GM18870 (cell line): ENCODE measurements around the gene LSM6.

Source experiments
- ATAC-seq: cut with Tn5 transposase; IDR thresholded peaks from one replicate; pipeline ENCODE4 v1.9.1; 2021; ENCODE audit warnings: moderate library complexity; ENCODE audit not compliant: unreplicated experiment

Gene LSM6

GRCh38 chr4:146183209-146183608 lies 7.7 kb downstream of the LSM6 start:
- no peak for ATAC-seq

DNA sequence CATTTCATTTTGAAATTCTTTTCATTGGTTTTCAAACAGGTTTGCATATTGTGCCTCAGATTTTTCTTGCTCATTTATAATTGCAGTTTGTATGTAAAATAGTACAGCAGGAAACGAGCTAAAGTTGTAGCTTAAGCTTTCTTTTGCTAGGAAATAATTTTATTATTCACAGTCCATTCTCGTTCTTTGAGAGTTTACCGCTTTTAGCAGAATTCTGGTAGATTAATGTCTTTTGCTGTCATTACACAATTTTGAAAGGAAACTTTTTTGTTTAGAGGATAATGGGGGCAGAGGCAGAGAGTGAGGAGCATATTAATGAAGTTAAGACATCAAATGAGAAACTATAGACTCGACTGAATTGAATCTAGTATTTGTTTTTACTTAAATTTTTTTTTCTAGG lies 10.5 kb downstream of the LSM6 start:
- no peak for ATAC-seq

GRCh38 chr4:146186596-146186995 lies 11.1 kb downstream of the LSM6 start:
- ATAC-seq: no peak

DNA sequence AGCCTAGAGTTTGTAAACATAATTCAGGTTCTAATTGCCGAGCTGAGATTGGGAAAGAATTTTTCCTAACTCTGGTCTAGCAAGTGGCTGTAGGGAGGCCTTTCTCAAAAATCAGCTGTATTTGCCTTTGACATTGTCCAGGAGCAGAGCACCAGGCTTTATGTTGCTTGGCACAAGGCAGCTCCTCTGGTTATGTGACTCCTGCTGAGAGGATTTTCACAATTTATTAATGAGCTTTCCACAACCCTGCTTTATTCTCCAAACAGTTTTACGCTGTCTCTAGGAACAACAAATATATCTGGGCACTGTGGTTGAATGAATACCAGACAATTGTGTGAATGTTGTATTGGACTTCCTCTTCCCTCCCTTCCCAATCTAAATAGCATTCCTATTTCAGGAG lies 14.9 kb downstream of the LSM6 start:
- ATAC-seq: no peak

DNA sequence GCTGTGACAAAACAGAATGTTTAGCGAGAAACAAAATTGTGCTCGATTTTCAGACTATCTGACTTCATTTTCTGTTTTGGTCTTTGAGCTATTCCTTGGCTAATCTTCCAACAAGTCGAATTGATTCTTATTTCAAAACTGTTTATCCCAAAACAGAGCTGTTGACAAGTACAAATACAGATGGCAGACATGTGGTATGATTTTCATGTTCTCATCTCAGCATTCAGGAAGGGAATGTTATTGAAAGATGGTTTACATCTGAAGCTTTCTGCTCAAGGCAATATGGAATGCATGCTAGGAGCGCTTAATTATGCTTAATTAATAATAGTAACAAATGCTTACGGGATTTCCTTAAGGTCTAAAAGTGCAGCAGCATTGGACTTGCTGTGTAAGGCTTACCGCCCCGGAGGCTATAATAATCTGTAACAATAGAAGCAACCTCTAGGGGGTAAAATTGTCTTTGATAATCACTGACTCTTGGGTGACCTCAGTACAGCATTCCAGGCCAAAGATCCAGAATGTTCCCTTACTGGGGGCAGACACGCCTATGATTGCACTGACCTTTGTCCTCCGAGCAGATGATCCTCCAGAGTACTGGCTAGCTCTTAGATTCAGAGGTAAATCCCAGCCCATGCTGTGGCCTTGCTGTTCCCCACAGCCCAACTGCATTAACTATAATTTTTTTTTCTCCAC lies 16.4 kb downstream of the LSM6 start:
- ATAC-seq: no peak

GRCh38 chr4:146193628-146194027 lies 18.1 kb downstream of the LSM6 start:
- no peak for ATAC-seq

GRCh38 chr4:146194212-146194611 lies 18.7 kb downstream of the LSM6 start:
- ATAC-seq: no peak

GRCh38 chr4:146202665-146203064 lies 27.1 kb downstream of the LSM6 start:
- no peak for ATAC-seq

- no peak for ATAC-seq
Observed at GRCh38 chr4:146207410-146207809, 31.9 kb downstream of the LSM6 start.

DNA sequence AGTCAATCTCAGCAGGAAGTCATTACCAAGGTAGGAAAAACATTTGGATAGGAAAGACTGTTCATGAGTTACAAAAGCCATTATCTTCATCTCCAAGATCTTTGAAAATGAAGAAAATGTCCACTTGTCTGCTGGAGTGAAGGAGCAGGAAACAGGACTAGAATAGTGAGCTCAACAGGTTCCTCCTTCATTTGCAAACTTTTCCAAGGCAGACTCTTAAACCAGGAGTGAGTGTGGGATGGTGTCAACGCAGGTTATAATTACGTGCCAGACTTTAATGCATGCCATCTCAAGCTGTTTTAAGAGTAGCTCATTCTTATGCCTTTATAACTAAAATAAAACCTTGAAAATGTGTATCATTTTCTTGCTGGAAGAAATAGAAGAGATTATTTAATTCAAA lies 35.4 kb downstream of the LSM6 start:
- no peak for ATAC-seq

- no peak for ATAC-seq
Observed at GRCh38 chr4:146211440-146211839, 35.9 kb downstream of the LSM6 start.

DNA sequence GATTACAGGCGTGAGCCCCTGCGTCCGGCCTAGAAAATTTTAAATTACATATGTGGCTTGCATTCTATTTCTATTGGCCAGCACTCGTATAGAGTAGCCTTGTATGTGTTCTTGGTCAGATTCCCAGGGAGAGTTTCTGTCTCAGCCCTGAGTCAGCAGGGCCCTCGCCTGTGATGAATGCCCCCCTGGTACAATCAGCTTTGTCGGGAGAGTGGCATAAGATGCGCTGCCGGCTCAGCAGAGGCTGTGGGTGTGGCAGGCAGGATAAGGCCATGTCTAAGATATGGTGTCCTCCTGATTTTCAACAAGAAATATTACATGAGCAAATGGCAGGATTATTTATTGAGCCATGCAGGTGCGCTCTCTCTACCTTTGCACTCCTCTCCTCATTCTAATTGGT lies 37.3 kb downstream of the LSM6 start:
- no peak for ATAC-seq

DNA sequence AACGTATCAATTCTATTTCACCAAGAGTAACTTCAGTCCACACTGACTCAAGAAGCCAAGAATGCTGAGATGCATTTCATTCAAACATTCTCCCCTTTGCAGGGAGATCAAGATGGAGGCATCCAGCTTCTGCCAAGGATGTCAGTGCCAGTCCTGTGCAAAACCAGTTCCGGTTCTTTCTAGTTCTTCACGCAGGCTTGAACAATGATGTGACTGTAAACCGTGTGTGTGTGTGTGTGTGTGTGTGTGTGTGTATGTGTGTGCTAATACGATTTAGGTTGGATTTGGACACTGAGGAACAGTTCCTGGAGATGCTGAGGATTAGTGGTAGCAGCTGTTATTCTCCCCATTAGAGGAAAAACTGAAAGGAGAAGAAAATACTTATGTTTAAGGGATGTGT lies 38.7 kb downstream of the LSM6 start, which contains the start of gene REELD1:
Gene REELD1, plus strand, starts transcription at position 301 of the 400 bp plus-strand sequence. CDS start 2,415 bp downstream, outside the sequence.
- no peak for ATAC-seq

- no peak for ATAC-seq
Observed at GRCh38 chr4:146222313-146222712, 46.8 kb downstream of the LSM6 start.

DNA sequence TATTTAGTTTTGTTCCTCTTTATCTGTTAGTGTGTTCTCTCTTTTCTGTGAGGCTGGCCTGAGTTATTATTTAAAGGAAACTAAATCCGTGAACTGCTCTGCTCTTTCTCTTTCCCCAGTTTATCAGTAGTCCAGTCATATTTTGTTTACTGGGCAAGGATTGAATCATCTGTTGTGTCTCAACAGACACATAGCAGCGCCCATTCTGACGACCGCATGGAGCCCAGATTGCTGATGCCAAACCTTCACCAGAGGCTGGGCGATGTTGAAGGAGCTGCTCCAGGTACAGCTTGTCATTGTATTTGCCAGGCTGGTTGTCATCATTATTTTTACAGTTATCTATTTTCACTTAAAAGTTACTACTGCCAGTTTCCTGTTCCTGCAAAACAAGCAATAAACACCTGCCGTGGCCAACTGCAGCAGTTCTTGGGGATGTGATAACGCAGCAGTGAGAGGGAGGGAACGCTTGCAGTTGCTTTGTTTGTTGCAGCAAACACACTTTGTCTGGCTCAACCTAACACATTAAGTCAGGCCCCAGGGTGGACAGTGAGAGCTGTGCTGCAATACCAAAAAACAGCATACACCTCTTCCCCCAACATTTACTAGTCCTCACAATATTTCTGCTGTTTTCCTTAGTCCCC lies 48.9 kb downstream of the LSM6 start:
- ATAC-seq: no peak

DNA sequence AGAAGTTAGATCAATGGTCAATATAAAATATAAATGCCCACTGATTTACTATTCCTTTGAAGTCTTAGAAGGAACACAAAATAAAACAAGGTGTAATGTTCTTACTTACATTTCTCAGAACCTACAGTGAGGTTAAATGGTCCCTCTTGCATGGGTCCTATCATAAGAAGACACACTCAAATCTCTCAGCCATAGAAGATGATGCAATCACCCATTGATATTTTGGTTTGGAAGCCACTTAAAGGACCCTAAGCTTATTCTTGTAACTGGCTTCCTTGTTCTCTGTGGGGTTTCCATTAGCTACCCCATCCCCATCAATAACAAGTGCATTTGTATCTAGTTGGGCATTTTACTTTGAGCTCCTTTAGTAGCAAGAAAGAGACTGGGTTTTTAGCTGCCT lies 53.9 kb downstream of the LSM6 start:
- no peak for ATAC-seq

DNA sequence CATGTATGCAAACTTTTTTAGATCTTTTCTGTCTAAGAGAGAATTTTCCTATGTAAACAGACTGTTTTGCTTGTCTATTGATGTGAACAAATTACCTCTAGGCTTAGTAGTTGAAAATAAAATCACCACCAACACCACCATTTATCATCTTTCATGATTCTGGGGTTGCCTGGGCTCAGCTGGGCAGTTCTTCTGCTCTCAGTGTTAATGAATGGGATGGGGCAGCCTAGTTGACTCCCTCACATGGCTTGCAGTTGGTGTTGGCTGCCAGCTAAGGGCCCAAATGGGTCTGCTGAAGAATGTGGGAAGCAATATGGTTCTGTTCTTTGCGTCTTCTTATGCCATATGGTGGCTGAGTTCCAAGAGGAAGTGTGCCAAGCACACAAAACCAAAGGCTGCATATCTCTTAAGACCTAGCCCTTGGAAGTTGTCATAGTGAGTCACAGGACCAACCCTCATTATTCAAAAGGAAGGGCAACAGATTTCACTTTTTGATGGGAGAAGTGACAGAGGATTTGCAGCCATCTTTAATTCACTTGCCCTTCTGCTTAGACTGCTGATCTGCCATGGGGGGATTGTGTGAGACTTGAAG lies 56.7 kb downstream of the LSM6 start:
- ATAC-seq: no peak

GRCh38 chr4:146235654-146236177 lies 60.2 kb downstream of the LSM6 start:
- ATAC-seq: no peak

GRCh38 chr4:146236216-146236615 lies 60.7 kb downstream of the LSM6 start:
- no peak for ATAC-seq

DNA sequence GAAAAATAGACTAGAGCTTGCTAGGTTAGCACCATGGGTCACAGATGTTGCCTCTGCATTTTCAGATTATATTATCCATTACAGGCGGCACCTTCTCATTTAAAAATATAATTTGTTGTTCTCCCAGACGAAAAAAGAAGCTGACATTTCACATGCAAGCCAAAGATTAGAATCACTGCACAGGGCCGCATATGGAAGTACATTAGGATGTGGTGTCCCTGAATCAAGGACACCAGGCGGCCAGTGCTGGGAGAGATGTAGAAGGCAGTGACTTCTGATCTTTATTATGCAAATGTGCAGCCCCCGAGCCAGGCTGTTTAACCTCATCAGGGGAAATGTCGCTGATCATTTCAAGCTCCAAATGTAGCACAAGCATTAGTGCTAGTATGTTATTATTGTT lies 61.6 kb downstream of the LSM6 start:
- ATAC-seq: no peak

DNA sequence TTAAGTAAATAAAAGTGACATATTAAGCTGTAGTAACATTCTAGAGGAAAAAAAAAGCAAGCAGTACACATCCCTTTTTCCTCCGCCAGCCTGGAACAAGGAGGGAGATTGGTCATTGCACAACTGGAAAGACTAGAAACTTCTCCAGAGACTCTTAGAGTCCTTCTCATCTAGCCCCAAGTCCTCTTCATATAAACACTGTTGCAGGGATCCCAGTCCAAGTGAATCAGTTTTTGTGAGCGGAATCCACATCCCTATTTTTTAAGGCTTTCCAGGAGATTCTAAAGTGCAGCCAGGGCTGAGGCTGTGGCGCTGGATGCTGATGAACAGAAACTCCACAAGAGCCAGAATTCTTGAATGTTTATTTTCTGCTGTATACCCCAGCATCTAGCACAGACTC lies 62.6 kb downstream of the LSM6 start:
- no peak for ATAC-seq
